HG02759 (cell line): ENCODE results near the gene XAGE3.
"Not testable (repeated sequence)": the region's sequence is repeated elsewhere in the genome, so short reads cannot be mapped to it uniquely, and the experiment has no call there.

Source experiments
- ATAC-seq: cut with Tn5 transposase; IDR thresholded peaks from one replicate; pipeline ENCODE4 v1.9.1; 2021; ENCODE audit warnings: mild to moderate bottlenecking, moderate library complexity; ENCODE audit not compliant: unreplicated experiment

The XAGE3 gene, protein sequence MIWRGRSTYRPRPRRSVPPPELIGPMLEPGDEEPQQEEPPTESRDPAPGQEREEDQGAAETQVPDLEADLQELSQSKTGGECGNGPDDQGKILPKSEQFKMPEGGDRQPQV

DNA sequence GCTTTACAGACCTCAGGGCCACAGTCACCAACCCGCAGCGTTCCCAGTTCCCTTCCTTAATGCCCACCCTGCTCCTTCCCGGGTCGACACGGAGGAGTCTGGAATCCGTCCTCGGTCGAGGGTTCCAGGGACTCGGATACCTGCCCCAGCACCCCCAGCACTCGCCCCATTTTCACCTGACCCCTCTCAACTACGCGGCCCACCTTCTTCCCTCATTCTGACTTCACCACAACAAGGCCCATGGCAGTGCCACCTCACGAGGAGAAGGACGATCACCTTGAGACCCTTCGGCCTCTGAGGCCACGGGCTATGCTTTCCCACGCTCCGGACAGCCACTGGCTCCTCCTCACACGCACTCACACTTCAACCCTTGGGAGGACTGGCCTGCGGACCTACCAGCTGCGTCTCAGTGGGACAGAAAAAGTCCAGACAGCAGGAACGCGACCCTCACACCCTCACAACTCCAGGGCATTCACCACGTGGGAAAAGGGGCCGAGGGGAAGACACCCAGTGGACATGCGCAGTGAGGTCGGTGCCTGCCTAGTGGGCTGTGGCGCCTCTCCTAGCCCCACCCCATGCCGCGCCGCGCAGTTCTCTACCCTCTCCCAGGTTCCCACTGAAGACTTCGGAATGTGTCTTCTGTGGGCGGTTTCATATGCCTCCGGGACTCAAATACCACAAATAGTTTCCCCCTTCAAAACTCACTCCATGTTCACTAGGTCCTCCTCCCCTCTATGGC, at the start of gene XAGE3:
TSS of gene XAGE3 (minus strand) at position 474 of the 739 bp plus-strand sequence. CDS start 950 bp downstream, outside the sequence.
- ATAC-seq, result no peak

DNA sequence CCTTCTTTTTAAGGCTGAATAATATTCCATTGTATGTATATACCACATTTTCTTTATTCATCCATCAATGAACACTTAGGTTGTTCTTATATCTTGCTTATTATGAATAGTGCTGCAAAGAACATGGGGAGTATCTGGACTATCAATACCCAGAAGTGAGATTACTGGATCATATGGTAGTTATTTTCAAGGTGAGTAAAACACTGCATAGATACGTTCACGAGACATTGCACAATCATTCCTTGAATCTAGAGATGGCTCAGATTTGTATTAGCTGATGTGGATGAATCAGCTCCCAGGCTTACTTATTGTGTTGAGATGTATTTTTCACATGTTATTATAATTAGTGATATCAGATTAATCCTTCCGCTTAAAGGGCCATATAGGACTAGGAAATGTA, 46.8 kb upstream of the XAGE3 start:
- not testable (repeated sequence) for ATAC-seq

DNA sequence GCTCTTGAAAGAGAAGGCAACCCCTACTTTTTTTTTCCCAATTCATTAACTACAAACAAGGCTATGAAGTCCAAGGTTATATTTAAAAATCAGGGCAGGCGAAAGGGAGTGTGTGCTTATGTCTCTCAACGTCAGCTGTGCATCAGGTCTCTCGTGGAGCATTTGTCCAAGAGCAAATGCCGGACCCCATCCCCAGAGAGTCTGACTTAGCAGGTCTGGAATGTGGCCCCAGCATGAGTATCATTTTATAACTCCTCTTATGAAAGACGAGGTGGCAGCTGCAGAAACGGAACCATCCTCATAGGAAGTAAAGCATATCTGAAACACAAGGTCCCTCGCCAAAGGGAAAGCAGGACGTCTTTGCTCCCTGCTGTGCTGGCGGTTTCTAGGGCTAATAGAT, 45.8 kb upstream of the XAGE3 start:
- not testable (repeated sequence) for ATAC-seq

DNA sequence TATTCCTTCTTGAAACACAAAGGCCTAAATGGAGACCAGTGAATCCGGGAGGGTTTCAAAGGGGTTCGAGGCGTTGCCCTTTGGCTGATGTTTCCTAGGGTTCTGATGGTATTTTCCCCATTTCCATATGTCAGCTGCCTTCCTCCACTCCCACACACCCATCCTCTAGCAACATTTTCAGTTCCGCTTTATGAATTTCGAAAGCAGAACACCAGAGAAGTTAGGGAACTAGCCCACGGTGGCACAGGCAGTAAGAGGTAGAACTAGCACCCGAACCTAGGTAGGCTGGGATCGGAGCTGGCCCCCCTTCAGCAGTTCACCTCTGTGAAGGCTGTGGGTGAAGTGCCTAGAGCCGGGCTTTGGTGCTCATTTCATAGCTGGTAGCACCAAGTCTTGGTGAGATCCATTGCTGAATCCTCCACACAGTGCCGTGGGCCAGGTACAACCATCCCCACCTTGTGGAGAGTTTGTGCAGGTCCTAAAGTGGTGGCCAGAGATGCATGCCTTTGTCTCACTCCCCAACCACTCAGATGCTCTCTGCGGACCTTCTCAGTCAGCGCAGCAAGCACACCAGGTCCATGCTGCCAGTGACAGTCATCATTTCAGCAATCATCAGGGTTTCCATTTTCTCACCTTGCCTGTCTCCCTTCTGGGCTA, 41.6 kb upstream of the XAGE3 start:
- ATAC-seq, result not testable (repeated sequence)

DNA sequence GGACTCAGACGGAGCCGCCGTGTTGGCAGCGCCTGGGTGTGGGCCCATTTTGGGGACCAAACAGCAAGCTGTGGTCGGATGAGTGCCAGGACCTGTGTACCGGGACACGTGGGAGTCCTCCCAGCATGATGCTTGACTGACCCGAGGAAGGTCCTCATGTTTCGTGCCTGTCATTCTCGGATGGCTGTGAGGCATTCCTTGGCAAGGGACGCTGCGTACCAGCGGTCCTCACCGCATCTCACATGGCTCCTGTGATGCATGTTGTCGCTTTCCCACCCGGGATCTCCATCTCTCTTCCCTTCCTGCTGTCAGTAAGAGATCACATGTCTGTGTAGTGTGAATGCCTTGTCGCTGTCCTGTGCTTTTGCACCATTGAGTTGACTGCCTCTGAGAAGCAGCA, 40.0 kb upstream of the XAGE3 start:
- ATAC-seq, result not testable (repeated sequence)

DNA sequence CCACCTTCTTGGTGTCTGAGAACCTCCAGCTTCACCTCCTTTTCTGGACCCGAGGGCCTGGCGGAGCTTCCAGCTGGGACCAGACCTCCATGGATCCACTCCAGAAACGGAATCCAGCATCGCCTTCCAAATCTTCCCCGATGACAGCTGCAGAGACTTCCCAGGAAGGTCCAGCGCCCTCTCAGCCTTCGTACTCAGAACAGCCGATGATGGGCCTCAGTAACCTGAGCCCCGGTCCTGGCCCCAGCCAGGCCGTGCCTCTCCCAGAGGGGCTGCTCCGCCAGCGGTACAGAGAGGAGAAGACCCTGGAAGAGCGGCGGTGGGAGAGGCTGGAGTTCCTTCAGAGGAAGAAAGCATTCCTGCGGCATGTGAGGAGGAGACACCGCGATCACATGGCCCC, 39.3 kb upstream of the XAGE3 start:
- not testable (repeated sequence) for ATAC-seq

DNA sequence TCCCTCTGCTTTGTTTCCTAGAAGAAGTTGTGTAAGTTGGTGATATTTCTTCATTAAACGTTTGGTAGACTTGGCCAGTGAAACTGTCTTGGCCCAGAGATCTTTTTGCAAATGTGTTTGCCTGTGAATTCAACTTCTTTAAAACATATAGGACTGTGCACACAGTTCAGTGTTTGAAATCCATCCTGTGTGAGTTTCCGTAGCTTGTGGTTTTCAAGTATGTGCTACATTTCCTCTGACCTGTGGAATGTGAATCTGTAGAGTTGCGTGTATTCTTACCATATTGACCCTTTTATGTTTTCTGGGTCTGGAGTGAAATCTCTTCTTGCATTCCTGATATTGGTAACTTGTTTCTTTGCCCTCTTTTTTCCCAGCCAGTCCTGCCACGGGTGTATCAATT, 38.2 kb upstream of the XAGE3 start:
- ATAC-seq, result not testable (repeated sequence)

DNA sequence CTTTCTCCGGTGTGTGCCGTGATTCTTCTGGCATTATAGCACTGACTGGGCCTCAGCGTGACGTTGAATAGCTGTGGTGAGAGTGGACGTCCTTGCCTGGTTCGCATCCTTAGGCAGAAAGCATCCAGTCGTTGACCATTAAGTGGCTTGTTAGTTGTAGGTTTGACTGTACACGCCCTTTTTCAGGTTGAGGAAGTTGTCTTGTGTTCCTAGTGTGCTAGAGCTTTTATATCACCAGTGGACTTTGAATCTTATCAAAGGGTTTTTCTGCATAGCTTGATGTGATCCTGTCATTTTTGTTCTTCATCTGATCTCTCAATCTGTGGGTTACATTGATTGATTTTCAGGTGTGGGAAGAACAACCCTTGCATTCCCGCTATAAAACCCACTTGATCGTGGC, 37.6 kb upstream of the XAGE3 start:
- ATAC-seq, result not testable (repeated sequence)

DNA sequence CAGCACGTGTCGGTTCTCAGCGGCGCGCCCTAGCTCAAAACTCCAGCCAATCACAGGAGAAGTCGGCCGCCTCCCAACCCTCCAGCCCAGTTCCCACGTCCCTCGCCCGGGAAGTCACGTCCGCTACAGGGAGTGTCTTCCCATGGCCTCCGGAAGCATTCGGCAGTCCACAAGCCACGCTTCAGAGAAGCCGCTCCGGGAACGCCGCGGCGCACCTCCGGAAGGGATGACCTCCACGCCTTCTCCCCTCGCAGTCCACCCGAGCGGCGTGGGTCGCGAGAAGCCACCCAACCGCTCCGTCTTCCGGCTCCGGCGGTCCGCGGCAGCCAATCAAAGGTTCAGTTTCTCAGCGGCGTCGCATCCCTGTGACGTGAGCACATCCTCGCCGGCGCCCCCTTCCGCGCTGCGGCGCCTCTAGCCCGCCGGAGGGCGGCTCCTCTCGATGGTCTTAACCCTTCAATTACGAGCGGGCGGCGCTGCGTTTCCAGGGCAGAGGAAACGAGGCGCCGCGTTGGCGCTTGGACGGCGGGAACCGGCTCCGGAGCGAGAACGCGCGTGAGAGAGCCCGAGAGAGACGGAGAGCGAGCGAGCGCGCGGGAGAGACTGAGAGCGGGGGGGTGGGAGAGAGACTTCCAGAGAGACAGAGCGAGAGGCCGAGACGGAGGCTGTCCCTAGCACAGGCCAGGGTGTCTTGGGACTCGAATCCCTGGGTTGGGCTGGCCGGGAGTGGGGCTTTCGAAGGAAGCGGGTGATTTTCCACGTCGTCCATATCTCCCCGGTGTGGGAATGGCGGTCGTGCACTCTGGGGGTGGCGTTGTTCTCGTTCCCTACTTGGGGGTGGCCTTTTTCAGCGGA, 29.2 kb upstream of the XAGE3 start, which contains the start of gene FAM156B:
TSS of gene FAM156B (plus strand) at position 476 of the 855 bp plus-strand sequence. CDS start 9,896 bp downstream, outside the sequence.
- peak; percentile 92 for ATAC-seq

DNA sequence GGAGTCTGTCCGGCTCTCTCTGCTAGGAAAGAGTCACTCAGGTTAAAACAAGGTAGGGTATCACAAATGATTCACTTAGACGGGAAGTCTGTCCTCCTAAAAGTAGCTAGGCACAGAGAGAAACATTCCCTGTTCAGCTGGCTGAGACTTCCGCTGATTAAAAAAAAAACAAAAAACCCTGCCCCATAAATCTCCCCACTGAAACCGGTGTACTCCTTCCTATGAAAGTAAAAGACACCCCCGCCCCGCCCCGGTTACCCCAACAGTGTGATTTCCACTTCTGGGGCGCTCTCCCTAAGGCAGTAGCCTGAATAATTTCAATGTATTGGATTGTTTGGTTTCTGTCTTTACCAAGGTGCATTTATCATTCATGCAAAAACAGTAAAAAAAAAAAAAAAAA, 28.6 kb upstream of the XAGE3 start:
- ATAC-seq, result peak; percentile 13

DNA sequence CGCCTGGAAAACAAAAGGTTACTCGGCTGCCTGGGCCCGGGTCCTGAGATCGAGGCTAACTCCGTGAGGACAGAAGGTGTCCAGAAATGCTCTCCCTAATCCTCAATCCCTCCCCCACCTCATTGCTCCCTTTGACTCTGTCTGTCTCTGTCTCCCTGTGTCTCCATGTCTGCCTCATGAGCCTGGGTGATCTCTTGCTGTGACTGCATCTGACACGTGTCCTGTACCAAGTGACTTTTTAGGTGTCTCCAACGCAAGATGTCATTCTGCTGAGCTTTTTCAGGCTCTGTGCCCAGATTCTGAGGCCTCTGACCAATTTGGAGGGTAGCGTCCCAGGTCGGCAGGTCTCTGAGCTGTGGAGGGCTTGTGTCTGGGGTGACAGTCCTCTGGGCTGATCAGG, 20.2 kb upstream of the XAGE3 start:
- not testable (repeated sequence) for ATAC-seq

DNA sequence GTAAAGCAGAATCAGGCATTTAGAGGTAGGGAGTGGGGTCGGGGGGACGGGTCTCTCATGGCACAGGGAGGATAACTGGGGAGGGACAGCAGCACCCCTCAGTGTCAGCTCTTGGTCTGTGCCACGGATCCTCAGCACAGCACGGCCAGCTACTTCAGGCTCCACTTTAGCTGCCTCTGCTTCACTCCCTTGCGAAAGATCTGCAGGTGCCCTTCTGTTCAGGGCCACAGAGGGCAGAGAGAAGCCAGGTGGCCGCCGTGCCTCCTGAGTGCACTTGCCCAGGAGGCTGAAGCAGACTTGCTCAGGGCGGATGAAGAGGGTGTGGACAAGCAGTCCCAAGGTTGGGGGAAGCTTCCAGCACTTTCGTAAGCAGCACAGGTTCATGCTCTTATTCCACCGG, 19.6 kb upstream of the XAGE3 start:
- not testable (repeated sequence) for ATAC-seq

DNA sequence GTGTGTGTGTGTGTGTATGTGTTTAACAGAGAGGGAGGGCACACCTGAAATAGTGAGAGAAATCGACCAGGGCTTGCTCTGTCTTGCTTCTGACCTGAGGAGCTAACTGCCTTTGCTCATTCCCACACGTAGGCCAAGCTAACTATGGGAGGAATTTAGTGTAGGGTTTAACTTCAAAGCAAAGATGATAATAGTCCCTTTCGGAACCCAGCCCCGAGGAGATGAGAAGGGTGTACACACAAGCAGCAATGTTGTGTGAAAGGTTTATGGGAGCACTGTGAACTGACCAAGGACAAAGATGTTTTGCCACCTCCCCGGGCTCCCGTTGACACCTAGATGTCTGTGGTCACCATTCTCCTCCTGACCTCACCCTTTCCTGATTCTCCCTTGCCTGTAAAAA, 8.5 kb upstream of the XAGE3 start:
- ATAC-seq, result not testable (repeated sequence)

DNA sequence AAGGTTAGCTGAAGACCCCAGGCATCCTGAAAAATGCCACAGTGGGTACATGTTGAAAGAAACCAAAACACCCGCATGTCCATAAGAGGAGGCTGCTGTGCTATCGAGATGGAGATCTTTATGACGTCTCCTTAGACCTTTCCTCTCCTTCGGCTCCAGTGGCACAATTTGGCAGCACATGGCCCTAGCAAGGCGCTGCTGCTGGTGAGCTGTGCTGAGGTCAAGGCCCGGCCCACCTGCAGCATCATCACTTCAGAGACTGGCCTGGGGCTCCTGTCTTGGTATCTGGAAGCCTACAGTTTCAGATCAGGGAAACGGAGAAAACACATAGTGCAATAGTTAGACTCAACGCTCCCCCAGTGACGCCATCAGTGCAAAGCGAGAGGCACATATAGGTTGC, 7.6 kb upstream of the XAGE3 start:
- ATAC-seq, result not testable (repeated sequence)

DNA sequence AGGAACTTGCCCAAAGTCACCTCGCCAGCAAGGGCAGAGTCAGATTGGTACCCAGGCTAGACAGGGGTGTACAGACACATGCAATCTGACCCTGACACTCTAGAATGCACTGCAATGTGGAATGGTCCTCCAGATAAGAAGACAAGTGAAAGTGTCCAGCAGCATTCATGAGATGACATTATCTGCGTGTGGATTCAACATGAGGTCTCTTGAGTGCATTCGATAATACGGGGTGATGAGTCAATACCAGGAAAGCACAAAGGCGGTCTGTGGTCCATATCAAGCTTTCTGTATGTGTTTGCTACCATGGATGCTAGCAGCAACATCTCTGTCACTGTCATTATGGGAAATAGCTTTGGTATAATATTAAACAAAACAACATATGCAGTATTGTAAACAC, 6.8 kb upstream of the XAGE3 start:
- no peak for ATAC-seq

DNA sequence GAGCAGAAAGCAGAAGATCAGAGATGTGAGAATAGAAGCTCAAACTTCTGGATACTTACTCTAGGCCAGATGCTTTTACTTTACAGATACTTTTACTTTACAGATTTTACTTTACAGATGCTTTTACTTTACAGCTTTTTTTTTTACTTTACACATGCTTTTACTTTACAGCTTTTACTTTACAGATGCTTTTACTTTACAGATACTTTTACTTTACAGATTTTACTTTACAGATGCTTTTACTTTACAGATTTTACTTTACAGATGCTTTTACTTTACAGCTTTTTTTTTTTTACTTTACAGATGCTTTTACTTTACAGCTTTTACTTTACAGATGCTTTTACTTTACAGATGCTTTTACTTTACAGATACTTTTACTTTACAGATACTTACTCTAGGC, 5.9 kb upstream of the XAGE3 start:
- ATAC-seq, result not testable (repeated sequence)

DNA sequence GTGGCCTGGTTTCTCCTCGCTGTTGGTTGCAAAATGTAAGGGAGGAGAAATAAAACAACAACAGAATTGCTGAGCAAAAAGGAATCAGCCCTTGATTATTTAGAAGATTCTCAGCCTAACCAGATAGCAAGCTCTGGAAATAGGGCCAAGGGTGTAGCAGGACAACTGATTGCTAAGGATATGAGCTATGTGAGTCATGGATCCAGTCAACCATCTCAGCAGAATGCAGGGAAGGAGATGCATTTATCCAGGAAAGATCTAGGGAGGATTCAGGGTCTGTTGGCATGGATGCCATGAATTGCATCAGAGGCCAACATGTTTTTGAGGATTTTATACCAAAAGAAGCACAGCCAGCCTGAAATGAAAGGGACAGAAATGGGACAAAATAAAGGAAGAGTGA, 2.2 kb upstream of the XAGE3 start:
- no peak for ATAC-seq

DNA sequence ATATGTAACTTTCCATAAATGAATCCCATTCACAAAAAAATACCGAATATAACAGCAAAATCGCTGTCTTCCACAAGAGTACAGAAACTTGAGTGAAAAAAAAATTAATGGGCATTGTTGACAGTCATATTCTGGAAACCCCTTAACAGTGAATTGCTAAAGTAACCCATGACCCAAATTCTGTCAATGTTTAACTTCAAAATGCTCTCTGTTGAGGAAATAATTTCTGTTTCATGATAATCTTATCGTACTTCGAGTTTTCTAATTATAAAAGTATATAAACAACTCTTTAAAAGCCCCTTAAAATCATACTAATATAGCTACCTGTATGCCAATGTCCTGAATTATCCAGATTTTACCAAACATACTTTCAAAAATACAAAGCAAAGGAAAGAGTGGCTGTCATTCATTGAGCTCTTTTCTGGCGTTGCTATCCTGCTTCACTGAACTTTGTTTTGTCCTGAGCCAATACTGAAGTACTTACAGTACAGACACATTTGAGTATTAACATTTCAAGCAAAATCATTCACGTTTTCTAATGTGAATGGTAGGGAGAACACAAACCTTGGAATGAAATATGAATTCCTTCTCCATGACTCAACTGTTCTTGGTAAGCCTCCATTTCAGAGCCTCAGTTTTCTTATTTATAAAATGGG, 2.4 kb downstream of the XAGE3 start:
- ATAC-seq, result no peak

DNA sequence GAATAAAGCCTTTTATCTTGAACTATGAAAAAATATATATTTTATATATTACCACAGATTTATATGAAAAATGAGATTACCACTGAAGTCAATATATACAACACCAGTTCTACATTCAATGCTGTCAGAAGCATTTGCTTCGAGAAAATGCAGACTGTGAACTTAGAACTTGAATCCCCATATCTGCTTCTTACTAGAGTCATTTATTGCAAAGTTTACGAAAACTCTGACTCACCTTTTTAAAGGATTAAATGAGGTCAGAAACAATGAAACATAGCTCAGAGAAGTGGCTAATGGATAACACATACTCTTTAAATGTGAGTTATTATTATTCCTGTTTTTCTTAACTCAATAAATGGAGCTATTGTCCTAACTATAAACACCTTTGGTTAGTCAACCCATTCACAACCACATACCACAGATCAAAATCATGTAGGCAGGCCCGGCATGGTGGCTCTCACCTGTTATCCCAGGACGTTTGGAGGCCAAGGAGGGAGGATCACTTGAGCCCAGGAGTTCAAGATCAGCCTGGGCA, 10.8 kb downstream of the XAGE3 start:
- ATAC-seq, result not testable (repeated sequence)

DNA sequence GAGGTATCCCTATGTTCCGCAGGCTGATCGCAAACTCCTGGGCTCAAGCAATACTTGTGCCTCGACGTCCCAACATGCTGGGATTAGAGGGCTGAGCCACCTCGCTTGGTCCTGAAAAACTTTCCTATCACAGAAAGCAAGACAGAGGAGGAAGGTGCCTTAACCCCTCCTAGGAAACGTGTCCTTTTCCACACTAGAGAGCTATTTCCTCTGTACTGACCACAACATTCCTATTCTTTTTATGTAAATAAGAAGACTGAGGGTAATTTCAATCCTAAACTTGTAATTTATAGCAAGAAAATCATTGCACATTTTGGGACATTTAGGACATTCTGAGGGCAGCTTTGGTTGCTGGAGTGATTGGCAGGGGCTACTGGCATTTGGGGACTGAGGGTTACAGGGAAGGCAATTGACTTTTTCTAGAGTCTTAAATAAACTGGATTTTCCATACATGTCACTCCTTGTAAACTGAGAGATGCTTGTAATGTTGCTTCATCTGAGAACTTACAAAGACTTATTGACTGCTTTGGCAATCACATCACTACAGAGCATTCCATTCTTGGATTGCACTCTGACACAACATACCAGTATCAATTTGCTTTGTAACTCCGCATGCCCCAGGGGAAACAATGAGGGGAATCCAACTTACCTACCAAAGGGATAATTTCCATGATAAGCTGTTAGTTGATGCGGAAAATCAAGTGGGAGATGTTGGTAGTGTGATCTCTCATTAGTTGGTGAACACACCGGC, 15.6 kb downstream of the XAGE3 start:
- no peak for ATAC-seq
